Bronchial epithelial cell (primary cell): ENCODE measurements around the gene PKP1. TPM values are rescaled to one million over a fixed set of nuclear protein-coding genes. Genes with fewer than 3 reads are reported as not detected.

Source experiments
- DNase-seq: peaks from one replicate; pipeline ENCODE4 v3.0.0-alpha.2; 2010; ENCODE audit warnings: low read depth
- FAIRE-seq: peaks from 2 replicates; lab custom pipeline; 2011; peaks lifted over from hg19 to GRCh38; lab: Jason Lieb, UNC
- H3K27me3 ChIP-seq: 2 replicates; pipeline ENCODE4 v1.5.1; 2011; ENCODE audit warnings: low read length; ENCODE audit not compliant: control insufficient read depth, insufficient read depth
- H3K36me3 ChIP-seq: 2 replicates; pipeline ENCODE4 v1.5.1; 2011; ENCODE audit warnings: low read length; ENCODE audit not compliant: control insufficient read depth, insufficient read depth
- H3K4me3 ChIP-seq: 2 replicates; pipeline ENCODE4 v1.5.1; 2011; ENCODE audit warnings: mild to moderate bottlenecking, low read depth, low read length, control low read depth
- CTCF ChIP-seq: IDR thresholded peaks from 2 replicates; pipeline ENCODE4 v1.5.1; 2011; ENCODE audit warnings: mild to moderate bottlenecking, moderate library complexity, low read length, control low read depth, inconsistent platforms; ENCODE audit not compliant: insufficient read depth, severe bottlenecking
- total RNA-seq: library from RNA; depleted of rRNA; stranded (reverse); fragments of >200 nt; gene quantifications from 2 replicates; pipeline ENCODE4 v1.2.1, GENCODE V29; 2014

The PKP1 gene
- total RNA-seq, 1 donor from 2014 or later, result 117 TPM

GRCh38 chr1:201349092-201349491, 65.8 kb downstream of the PKP1 start:
- DNase-seq (no peak), FAIRE-seq (no peak)
- Histone ChIP-seq H3K36me3 (no peaks in the 10 kb centered on the region), H3K4me3 (no peak overlapping the region), H3K27me3 (no peaks in the 10 kb centered on the region)
- TF ChIP-seq CTCF, result no peak

GRCh38 chr1:201350361-201350725, 67.0 kb downstream of the PKP1 start:
- no peak for TF ChIP-seq CTCF
- H3K27me3 ChIP-seq, result no peaks in the 10 kb centered on the region
- H3K36me3 ChIP-seq, result no peaks in the 10 kb centered on the region
- H3K4me3 ChIP-seq, result no peak overlapping the region
- DNase-seq (no peak), FAIRE-seq (no peak)

GRCh38 chr1:201350884-201351283, 67.6 kb downstream of the PKP1 start:
- no peak for FAIRE-seq
- H3K27me3 ChIP-seq, result no peaks in the 10 kb centered on the region
- H3K36me3 ChIP-seq, result no peaks in the 10 kb centered on the region
- TF ChIP-seq CTCF, result no peak
- no peak overlapping the region for H3K4me3 ChIP-seq
- no peak for DNase-seq

GRCh38 chr1:201351617-201352016, 68.3 kb downstream of the PKP1 start:
- Histone ChIP-seq H3K36me3 (no peaks in the 10 kb centered on the region), H3K4me3 (no peak overlapping the region), H3K27me3 (no peaks in the 10 kb centered on the region)
- DNase-seq (no peak), FAIRE-seq (no peak)
- TF ChIP-seq CTCF, result no peak

GRCh38 chr1:201353186-201353940, 70.1 kb downstream of the PKP1 start:
- no peaks in the 10 kb centered on the region for H3K27me3 ChIP-seq
- H3K36me3 ChIP-seq, result no peaks in the 10 kb centered on the region
- no peak overlapping the region for H3K4me3 ChIP-seq
- no peak for TF ChIP-seq CTCF
- FAIRE-seq (no peak), DNase-seq (no peak)
